CD14-positive monocyte (primary cell): Measurements from ENCODE around the gene GCSAM. TPM values are rescaled to one million over a fixed set of nuclear protein-coding genes. Genes with fewer than 3 reads are reported as not detected.
A peak's percentile ranks its signal among the peaks of the same experiment; 100 is the strongest.

ENCODE experiments used
- DNase-seq, 3 donors: peaks; one replicate each; pipeline ENCODE4 v3.0.0-alpha.2; 2011 to 2022
- H2AFZ ChIP-seq: 2 replicates; pipeline ENCODE4 v1.6.0; 2012; ENCODE audit warnings: mild to moderate bottlenecking, low read depth, low read length, inconsistent platforms; ENCODE audit not compliant: insufficient read depth, poor library complexity, severe bottlenecking
- H3K27ac ChIP-seq, 2 donors: 1 replicate in 1 of 2; 2 replicates in 1 of 2; pipeline ENCODE4 v1.5.1; 2012 to 2013; ENCODE audit warnings: low read length in 2 of 2, control low read depth in 1 of 2, inconsistent platforms in 1 of 2, low read depth in 1 of 2, mild to moderate bottlenecking in 1 of 2
- H3K27me3 ChIP-seq, 2 donors: one replicate each; pipeline versions ENCODE4 v1.6.0 to v1.6.1; 2011 to 2013; ENCODE audit warnings: low read length in 2 of 2; ENCODE audit not compliant: control insufficient read depth in 2 of 2, insufficient read depth in 2 of 2
- H3K36me3 ChIP-seq, 2 donors: replicated peaks in 1 of 2; 1 replicate in 1 of 2; 2 replicates in 1 of 2; pipeline versions ENCODE4 v1.5.1 to v1.6.1; 2012 to 2013; ENCODE audit warnings: low read length in 2 of 2, control low read depth in 1 of 2, inconsistent platforms in 1 of 2, mild to moderate bottlenecking in 1 of 2; ENCODE audit not compliant: insufficient read depth in 2 of 2, control insufficient read depth in 1 of 2
- H3K4me1 ChIP-seq, 2 donors: 1 replicate in 1 of 2; 2 replicates in 1 of 2; pipeline versions ENCODE4 v1.5.1 to v1.6.1; 2012 to 2013; ENCODE audit warnings: low read length in 2 of 2, control low read depth in 1 of 2, inconsistent platforms in 1 of 2, mild to moderate bottlenecking in 1 of 2, moderate library complexity in 1 of 2; ENCODE audit not compliant: insufficient read depth in 2 of 2, control insufficient read depth in 1 of 2
- H3K4me2 ChIP-seq: replicated peaks from 2 replicates; pipeline ENCODE3; 2012; ENCODE audit warnings: low read length, moderate library complexity, mild to moderate bottlenecking; ENCODE audit not compliant: poor library complexity, severe bottlenecking; ENCODE audit errors: extremely low read depth
- H3K4me3 ChIP-seq, 3 experiments: fragments of 200-600 bp in 1 of 3; sonication (generic) in 1 of 3; replicated peaks in 1 of 3; 1 replicate in 2 of 3; 2 replicates in 1 of 3; pipeline ENCODE4 v1.5.1; 2011 to 2013; ENCODE audit warnings: low read length in 3 of 3, mild to moderate bottlenecking in 3 of 3, control low read depth in 2 of 3, low read depth in 2 of 3, inconsistent platforms in 1 of 3, moderate library complexity in 1 of 3
- H3K79me2 ChIP-seq: 2 replicates; pipeline ENCODE4 v1.6.0; 2012; ENCODE audit warnings: mild to moderate bottlenecking, control low read depth, inconsistent platforms, low read length, moderate library complexity; ENCODE audit not compliant: insufficient read depth
- H3K9ac ChIP-seq: 2 replicates; pipeline ENCODE4 v1.6.0; 2017; ENCODE audit warnings: low read length, mild to moderate bottlenecking; ENCODE audit not compliant: insufficient read depth, poor library complexity, severe bottlenecking
- H3K9me3 ChIP-seq, 2 donors: replicated peaks in 1 of 2; 1 replicate in 1 of 2; 2 replicates in 1 of 2; pipeline versions ENCODE4 v1.5.1 to v1.6.1; 2012 to 2013; ENCODE audit warnings: low read length in 2 of 2, control low read depth in 1 of 2; ENCODE audit not compliant: control insufficient read depth in 1 of 2, insufficient read depth in 1 of 2
- H4K20me1 ChIP-seq: 2 replicates; pipeline ENCODE4 v1.6.0; 2012; ENCODE audit warnings: mild to moderate bottlenecking, low read length, control low read depth, moderate library complexity; ENCODE audit not compliant: insufficient read depth
- H3K27ac Mint-ChIP-seq, 7 donors: one replicate each; pipeline ENCODE4 v1.8.0; 2020; ENCODE audit warnings: mild to moderate bottlenecking in 7 of 7, mixed read lengths in 7 of 7, moderate library complexity in 6 of 7, inconsistent platforms in 2 of 7
- H3K27me3 Mint-ChIP-seq, 3 donors: one replicate each; pipeline ENCODE4 v1.8.0; 2021 to 2022; ENCODE audit warnings: low read depth in 3 of 3, mild to moderate bottlenecking in 3 of 3, mixed read lengths in 3 of 3, moderate library complexity in 3 of 3, inconsistent platforms in 1 of 3
- H3K36me3 Mint-ChIP-seq, 2 donors: one replicate each; pipeline ENCODE4 v1.8.0; 2020; ENCODE audit warnings: mixed read lengths in 2 of 2, inconsistent platforms in 1 of 2, mild to moderate bottlenecking in 1 of 2
- H3K4me1 Mint-ChIP-seq: one replicate; pipeline ENCODE4 v1.8.0; 2020; ENCODE audit warnings: mild to moderate bottlenecking, mixed read lengths
- H3K4me3 Mint-ChIP-seq, 2 donors: one replicate each; pipeline ENCODE4 v1.8.0; 2020; ENCODE audit warnings: mild to moderate bottlenecking in 2 of 2, mixed read lengths in 2 of 2, moderate library complexity in 1 of 2
- H3K9me3 Mint-ChIP-seq, 7 donors: one replicate each; pipeline ENCODE4 v1.8.0; 2020 to 2022; ENCODE audit warnings: mixed read lengths in 7 of 7, mild to moderate bottlenecking in 6 of 7, moderate library complexity in 6 of 7, inconsistent platforms in 2 of 7
- CTCF ChIP-seq: fragments of 200-600 bp; IDR thresholded peaks from one replicate; pipeline ENCODE4 v1.8.0; 2022; ENCODE audit warnings: antibody characterized with exemption, mild to moderate bottlenecking
- WGBS: methylation state at CpG from one replicate; pipeline ENCODE4 v1.1.5; 2013; ENCODE audit warnings: missing lambda C conversion rate; ENCODE audit not compliant: insufficient coverage; 5-methylcytosine and 5-hydroxymethylcytosine counted together
- intact Hi-C, 2 donors: fragments of 100-400 bp; cut with micrococcal nuclease; formaldehyde crosslinking; loops; one replicate each; pipeline versions ENCODE4 v1.15.0 to v1.15.1; 2023
- polyA plus RNA-seq, 3 donors: library from polyadenylated mRNA; depleted of rRNA in 1 of 3; unstranded in 2 of 3; stranded (reverse) in 1 of 3; fragments of 300-500 nt in 2 of 3; fragments of >200 nt in 1 of 3; fragmentation: Illumina TruSeq in 2 of 3; gene quantifications; 1 replicate in 2 of 3; 2 replicates in 1 of 3; pipeline ENCODE4 v1.2.3, GENCODE V29; 2012 to 2021

The GCSAM gene
- polyA plus RNA-seq, 3 donors: 0.10 to 0.16 TPM; not detected in 1

DNA sequence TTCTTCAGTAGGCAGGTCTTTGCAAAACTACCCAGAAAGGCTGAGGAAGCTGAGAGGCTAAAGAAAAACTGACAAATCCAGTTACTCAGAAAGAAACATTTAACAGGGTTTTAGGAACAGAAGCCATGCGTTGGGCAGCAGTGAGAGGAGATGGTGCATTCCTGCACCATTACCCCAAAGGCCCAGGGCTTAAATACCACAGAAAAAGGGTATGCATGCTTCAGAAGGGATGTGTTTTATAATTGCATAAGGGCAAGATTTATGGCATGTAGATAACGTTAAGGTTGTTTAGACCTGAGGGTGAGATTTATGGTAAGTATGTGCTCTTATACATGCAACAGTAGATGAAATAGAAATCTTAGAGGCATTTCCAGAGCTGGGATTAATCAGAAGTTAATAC is 36.9 kb downstream of the GCSAM start:
- no peaks in the 10 kb centered on the region for H4K20me1 ChIP-seq
- H2AFZ ChIP-seq: no peak overlapping the region
- H3K4me2 ChIP-seq: no peak overlapping the region
- no peak for TF ChIP-seq CTCF
- no peak for DNase-seq
- no peak overlapping the region for H3K27ac ChIP-seq
- no peak overlapping the region for H3K4me3 ChIP-seq
- Mint-ChIP-seq H3K27ac (no peak overlapping the region), H3K4me3 (peak overlapping the region in 1 of 2 donors; percentile 66), H3K9me3 (peaks cover 0 to 16% (median 2%) of the 10 kb centered on the region in 7 donors), H3K4me1 (peaks cover 10% of the 10 kb centered on the region), H3K36me3 (peaks cover 1 to 4% of the 10 kb centered on the region in 2 donors), H3K27me3 (peaks cover 76 to 81% (median 81%) of the 10 kb centered on the region in 3 donors)
- H3K27me3 ChIP-seq: peaks cover 76 to 91% of the 10 kb centered on the region in 2 donors
- no peak overlapping the region for H3K9ac ChIP-seq
- 100% methylated on average over 1 of the region's 2 CpGs for WGBS
- H3K9me3 ChIP-seq: peaks cover 0 to 5% of the 10 kb centered on the region in 2 donors
- H3K79me2 ChIP-seq: no peaks in the 10 kb centered on the region
- no peaks in the 10 kb centered on the region for H3K36me3 ChIP-seq
- intact Hi-C loops: no loop called here
- peaks cover 0 to 5% of the 10 kb centered on the region in 2 donors for H3K4me1 ChIP-seq

DNA sequence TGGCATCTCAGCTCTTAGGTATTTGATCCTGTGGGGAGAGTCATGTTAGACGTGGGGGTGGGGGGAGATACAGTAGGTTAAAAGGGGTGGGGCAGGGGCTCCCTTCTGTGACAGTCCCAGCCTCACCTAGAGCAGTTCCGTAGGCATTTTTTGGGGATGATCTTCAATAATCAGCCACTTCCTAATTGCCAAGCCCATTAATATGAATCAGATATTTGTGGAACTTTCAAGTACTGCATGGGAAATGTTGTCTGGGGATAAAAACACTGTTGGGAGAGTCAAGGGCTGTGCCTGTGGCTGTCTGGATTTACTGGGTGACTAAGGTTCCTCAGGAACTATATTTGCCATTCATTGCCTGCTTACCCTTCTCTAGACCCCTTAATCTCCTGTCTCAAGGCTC is 37.3 kb downstream of the GCSAM start:
- Mint-ChIP-seq H3K27me3 (peaks cover 81 to 86% (median 85%) of the 10 kb centered on the region in 3 donors), H3K27ac (no peak overlapping the region), H3K9me3 (peaks cover 0 to 16% (median 2%) of the 10 kb centered on the region in 7 donors), H3K4me1 (peaks cover 15% of the 10 kb centered on the region), H3K4me3 (peak overlapping the region in 1 of 2 donors; percentile 69), H3K36me3 (peaks cover 1 to 4% of the 10 kb centered on the region in 2 donors)
- H3K9me3 ChIP-seq: peaks cover 0 to 5% of the 10 kb centered on the region in 2 donors
- H2AFZ ChIP-seq: no peak overlapping the region
- no peaks in the 10 kb centered on the region for H3K79me2 ChIP-seq
- no peak overlapping the region for H3K4me3 ChIP-seq
- DNase-seq: no peak
- no peaks in the 10 kb centered on the region for H4K20me1 ChIP-seq
- H3K4me2 ChIP-seq: no peak overlapping the region
- no peak overlapping the region for H3K9ac ChIP-seq
- H3K4me1 ChIP-seq: peaks cover 3 to 7% of the 10 kb centered on the region in 2 donors
- intact Hi-C loops: no loop called here
- 80% methylated on average over 1 of the region's 2 CpGs for WGBS
- H3K27ac ChIP-seq: no peak overlapping the region
- H3K27me3 ChIP-seq: peaks cover 78 to 93% of the 10 kb centered on the region in 2 donors
- H3K36me3 ChIP-seq: no peaks in the 10 kb centered on the region
- TF ChIP-seq CTCF: no peak
